Muscle of leg (tissue), 11 donors: Measurements from ENCODE around the gene VIL1. TPM values are rescaled to one million over a fixed set of nuclear protein-coding genes. Genes with fewer than 3 reads are reported as not detected.

Source experiments
- DNase-seq: peaks from one replicate; pipeline ENCODE4 v3.0.0; 2013
- H3K27ac ChIP-seq: one replicate; pipeline ENCODE4 v1.5.1; 2013; ENCODE audit warnings: mild to moderate bottlenecking, low read length, control low read depth
- H3K27me3 ChIP-seq: one replicate; pipeline ENCODE4 v1.6.1; 2013; ENCODE audit warnings: low read length; ENCODE audit not compliant: control insufficient read depth, insufficient read depth
- H3K36me3 ChIP-seq: one replicate; pipeline ENCODE4 v1.6.1; 2013; ENCODE audit warnings: low read length; ENCODE audit not compliant: control insufficient read depth, insufficient read depth
- H3K4me1 ChIP-seq: one replicate; pipeline ENCODE4 v1.6.1; 2013; ENCODE audit warnings: low read length; ENCODE audit not compliant: control insufficient read depth, insufficient read depth
- H3K4me3 ChIP-seq: one replicate; pipeline ENCODE4 v1.5.1; 2013; ENCODE audit warnings: low read length, control low read depth
- H3K9me3 ChIP-seq: replicated peaks from 2 replicates; pipeline ENCODE4 v1.6.1; 2013; ENCODE audit warnings: low read depth, low read length; ENCODE audit not compliant: control insufficient read depth
- WGBS: methylation state at CpG from one replicate; pipeline ENCODE4 v1.1.5; 2013; ENCODE audit warnings: missing lambda C conversion rate; ENCODE audit not compliant: insufficient coverage; 5-methylcytosine and 5-hydroxymethylcytosine counted together
- polyA plus RNA-seq, 8 donors: library from polyadenylated mRNA; unstranded; fragments of 120-200 nt; gene quantifications; one replicate each; pipeline versions ENCODE4 v1.2.1 to v1.2.3, GENCODE V29; 2013; ENCODE audit warnings: inconsistent platforms in 1 of 8, low replicate concordance in 1 of 8; ENCODE audit not compliant: insufficient read length in 8 of 8, insufficient read depth in 1 of 8
- total RNA-seq: library from RNA; stranded (reverse); fragments of 120-200 nt; gene quantifications from one replicate; pipeline ENCODE4 v1.2.4, GENCODE V29; 2013

Gene VIL1
- total and polyA plus RNA-seq, 9 donors, result 0.12 to 19.1 (median 0.45) TPM; not detected in 3

GRCh38 chr2:218400167-218400929 lies 18.6 kb upstream of the VIL1 start:
- under 1% methylated on average over 46 of the region's 63 CpGs for WGBS
- peak; percentile 66 for DNase-seq
- Histone ChIP-seq H3K4me1 (peaks cover 60% of the 10 kb centered on the region), H3K4me3 (peak overlapping the region; percentile 91), H3K9me3 (no peaks in the 10 kb centered on the region), H3K27me3 (no peaks in the 10 kb centered on the region), H3K27ac (peak overlapping the region; percentile 88), H3K36me3 (peaks cover 40% of the 10 kb centered on the region)

DNA sequence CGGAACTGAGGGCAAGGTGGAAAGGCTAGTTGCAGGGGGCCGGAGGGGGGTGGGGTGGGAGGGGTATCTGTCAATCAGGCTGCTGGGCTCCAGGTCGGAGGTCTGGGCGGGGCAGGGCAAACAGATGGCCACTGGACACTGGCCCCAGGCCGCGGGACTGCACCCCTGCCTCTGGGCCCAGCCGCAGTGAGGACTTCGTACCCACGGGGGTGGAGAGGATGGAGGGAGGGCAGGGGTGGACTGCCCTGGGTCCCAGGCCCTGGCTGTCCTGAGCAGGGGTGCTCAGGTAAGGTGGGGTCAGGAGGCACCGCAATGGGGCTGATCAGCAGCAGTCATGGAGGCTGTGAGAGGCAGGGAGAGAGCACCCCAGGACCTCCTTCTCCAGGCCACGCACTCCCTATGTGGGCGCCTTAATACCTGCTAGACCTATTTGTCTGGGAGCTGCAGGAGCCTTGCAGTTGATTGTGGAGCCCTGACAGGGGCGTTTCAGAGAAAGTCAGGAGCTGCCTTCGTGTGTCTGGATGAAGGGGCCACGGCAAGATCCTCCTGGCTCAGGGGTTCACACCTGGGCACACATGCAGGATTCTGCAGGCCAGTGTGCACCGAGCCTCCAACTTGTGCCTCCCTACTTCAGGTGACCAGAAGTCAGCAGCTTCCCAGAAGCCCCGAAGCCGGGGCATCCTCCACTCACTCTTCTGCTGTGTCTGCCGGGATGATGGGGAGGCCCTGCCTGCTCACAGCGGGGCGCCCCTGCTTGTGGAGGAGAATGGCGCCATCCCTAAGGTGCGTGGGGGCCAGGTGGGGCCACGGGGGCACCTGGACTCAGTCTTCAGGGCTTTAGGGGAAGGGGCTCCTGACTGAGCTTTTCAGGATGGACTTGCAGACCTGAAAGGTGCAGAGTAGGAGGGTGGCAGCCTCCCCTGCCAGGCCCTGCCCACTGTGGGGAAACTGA lies 17.7 kb upstream of the VIL1 start:
- peaks cover 63% of the 10 kb centered on the region for H3K4me1 ChIP-seq
- peak overlapping the region; percentile 20 for H3K27ac ChIP-seq
- H3K27me3 ChIP-seq, result no peaks in the 10 kb centered on the region
- H3K9me3 ChIP-seq, result no peaks in the 10 kb centered on the region
- H3K4me3 ChIP-seq, result peak overlapping the region; percentile 91
- peak; percentile 24 for DNase-seq
- H3K36me3 ChIP-seq, result peaks cover 44% of the 10 kb centered on the region
- WGBS, result 18% methylated on average over 16 of the region's 24 CpGs

DNA sequence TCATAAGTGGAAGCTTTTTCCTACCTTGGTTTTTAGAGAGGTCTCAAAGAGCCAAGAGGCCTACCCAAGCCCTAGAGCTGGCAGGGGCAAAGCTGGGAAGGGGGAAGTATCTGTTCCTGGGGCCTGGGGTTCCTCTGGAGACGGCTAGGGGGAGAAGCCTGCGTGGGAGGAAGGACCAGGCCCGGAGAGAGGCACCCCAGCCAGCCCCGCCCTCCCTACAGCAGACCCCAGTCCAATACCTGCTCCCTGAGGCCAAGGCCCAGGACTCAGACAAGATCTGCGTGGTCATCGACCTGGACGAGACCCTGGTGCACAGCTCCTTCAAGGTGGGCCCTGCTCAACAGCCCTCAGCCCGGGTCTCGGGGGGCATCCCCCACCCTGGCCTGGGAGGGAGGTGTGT lies 17.0 kb upstream of the VIL1 start:
- peak overlapping the region; percentile 91 for H3K4me3 ChIP-seq
- H3K27ac ChIP-seq, result no peak overlapping the region
- H3K36me3 ChIP-seq, result peaks cover 44% of the 10 kb centered on the region
- no peak for DNase-seq
- no peaks in the 10 kb centered on the region for H3K27me3 ChIP-seq
- H3K9me3 ChIP-seq, result no peaks in the 10 kb centered on the region
- peaks cover 61% of the 10 kb centered on the region for H3K4me1 ChIP-seq
- WGBS, result 40% methylated on average over 1 of the region's 9 CpGs

GRCh38 chr2:218402491-218402901 lies 16.4 kb upstream of the VIL1 start:
- Histone ChIP-seq H3K36me3 (peaks cover 44% of the 10 kb centered on the region), H3K4me3 (no peak overlapping the region), H3K4me1 (peaks cover 61% of the 10 kb centered on the region), H3K9me3 (no peaks in the 10 kb centered on the region), H3K27ac (no peak overlapping the region), H3K27me3 (no peaks in the 10 kb centered on the region)
- 64% methylated on average over 5 of the region's 8 CpGs for WGBS
- DNase-seq, result peak; percentile 21

GRCh38 chr2:218402911-218403411 lies 16.0 kb upstream of the VIL1 start:
- H3K36me3 ChIP-seq, result peaks cover 44% of the 10 kb centered on the region
- no peak for DNase-seq
- H3K9me3 ChIP-seq, result no peaks in the 10 kb centered on the region
- H3K4me1 ChIP-seq, result peaks cover 61% of the 10 kb centered on the region
- WGBS, result 84% methylated on average over 15 of the region's 26 CpGs
- no peak overlapping the region for H3K27ac ChIP-seq
- H3K4me3 ChIP-seq, result no peak overlapping the region
- H3K27me3 ChIP-seq, result no peaks in the 10 kb centered on the region

GRCh38 chr2:218403810-218404209 lies 15.1 kb upstream of the VIL1 start:
- WGBS, result 83% methylated on average over 2 of the region's 7 CpGs
- no peak overlapping the region for H3K27ac ChIP-seq

GRCh38 chr2:218404351-218405085 lies 14.4 kb upstream of the VIL1 start:
- Histone ChIP-seq H3K9me3 (no peaks in the 10 kb centered on the region), H3K27me3 (no peaks in the 10 kb centered on the region), H3K27ac (peak overlapping the region; percentile 93), H3K4me1 (peaks cover 50% of the 10 kb centered on the region), H3K36me3 (peaks cover 44% of the 10 kb centered on the region), H3K4me3 (no peak overlapping the region)
- DNase-seq, result peak; percentile 60
- 14% methylated on average over 4 of the region's 16 CpGs for WGBS

More at GRCh38 chr2:218403810-218404209, 15.1 kb upstream of the VIL1 start:
- H3K9me3 ChIP-seq, result no peaks in the 10 kb centered on the region
- peaks cover 55% of the 10 kb centered on the region for H3K4me1 ChIP-seq
- H3K27me3 ChIP-seq, result no peaks in the 10 kb centered on the region
- no peak overlapping the region for H3K4me3 ChIP-seq
- H3K36me3 ChIP-seq, result peaks cover 44% of the 10 kb centered on the region
- no peak for DNase-seq

DNA sequence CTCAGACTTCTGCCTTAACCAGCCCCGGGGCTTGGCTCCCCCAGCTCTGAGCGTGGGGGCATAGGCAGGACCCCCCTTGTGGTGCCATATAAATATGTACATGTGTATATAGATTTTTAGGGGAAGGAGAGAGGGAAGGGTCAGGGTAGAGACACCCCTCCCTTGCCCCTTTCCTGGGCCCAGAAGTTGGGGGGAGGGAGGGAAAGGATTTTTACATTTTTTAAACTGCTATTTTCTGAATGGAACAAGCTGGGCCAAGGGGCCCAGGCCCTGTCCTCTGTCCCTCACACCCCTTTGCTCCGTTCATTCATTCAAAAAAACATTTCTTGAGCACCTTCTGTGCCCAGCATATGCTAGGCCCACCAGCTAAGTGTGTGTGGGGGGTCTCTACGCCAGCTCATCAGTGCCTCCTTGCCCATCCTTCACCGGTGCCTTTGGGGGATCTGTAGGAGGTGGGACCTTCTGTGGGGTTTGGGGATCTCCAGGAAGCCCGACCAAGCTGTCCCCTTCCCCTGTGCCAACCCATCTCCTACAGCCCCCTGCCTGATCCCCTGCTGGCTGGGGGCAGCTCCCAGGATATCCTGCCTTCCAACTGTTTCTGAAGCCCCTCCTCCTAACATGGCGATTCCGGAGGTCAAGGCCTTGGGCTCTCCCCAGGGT lies 13.7 kb upstream of the VIL1 start:
- H3K4me3 ChIP-seq, result no peak overlapping the region
- DNase-seq, result peak; percentile 42
- no CpG with 5 or more reads among the region's 8 CpGs for WGBS

DNA sequence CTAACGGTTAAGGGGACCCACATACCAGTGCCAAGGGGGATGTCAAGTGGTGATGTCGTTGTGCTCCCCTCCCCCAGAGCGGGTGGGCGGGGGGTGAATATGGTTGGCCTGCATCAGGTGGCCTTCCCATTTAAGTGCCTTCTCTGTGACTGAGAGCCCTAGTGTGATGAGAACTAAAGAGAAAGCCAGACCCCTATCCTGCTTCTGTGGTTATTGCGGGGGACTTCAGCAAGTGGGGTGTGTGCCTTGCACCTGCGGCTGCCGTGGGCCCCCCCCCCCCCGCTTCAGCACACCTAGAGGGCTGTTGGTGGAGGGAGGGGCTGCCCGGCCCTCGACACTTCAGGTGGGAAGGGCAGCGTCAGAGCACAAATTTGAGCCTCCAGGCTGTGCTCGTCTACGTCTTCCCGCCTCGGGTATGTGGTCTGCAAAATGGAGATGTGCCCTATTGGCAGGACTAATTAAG lies 13.1 kb upstream of the VIL1 start:
- 1% methylated on average over 10 of the region's 15 CpGs for WGBS
- Histone ChIP-seq H3K4me3 (peak overlapping the region; percentile 42), H3K27me3 (no peaks in the 10 kb centered on the region), H3K9me3 (no peaks in the 10 kb centered on the region), H3K36me3 (peaks cover 44% of the 10 kb centered on the region), H3K27ac (peak overlapping the region; percentile 93), H3K4me1 (peaks cover 50% of the 10 kb centered on the region)
- peak; percentile 68 for DNase-seq

More for the DNA sequence above, 13.7 kb upstream of the VIL1 start:
- Histone ChIP-seq H3K4me1 (peaks cover 50% of the 10 kb centered on the region), H3K27ac (peak overlapping the region; percentile 93), H3K9me3 (no peaks in the 10 kb centered on the region), H3K36me3 (peaks cover 44% of the 10 kb centered on the region), H3K27me3 (no peaks in the 10 kb centered on the region)
